GM13977 (cell line): ENCODE data around the gene RCOR1.

Experiments
- DNase-seq: peaks from one replicate; pipeline ENCODE4 v3.0.0; 2012; ENCODE audit warnings: low spot score
- CTCF ChIP-seq: IDR thresholded peaks from 2 replicates; pipeline ENCODE4 v1.5.1; 2012; ENCODE audit warnings: mild to moderate bottlenecking, control low read depth; ENCODE audit not compliant: insufficient read depth; ENCODE audit errors: extremely low read depth, missing control alignments
- in situ Hi-C: fragments of 300-500 bp; cut with MboI; formaldehyde crosslinking; loops from one replicate; pipeline ENCODE4 v1.12.0; 2022; ENCODE audit warnings: low sequenced_read_pairs, low pct_unique_long_range_greater_than_20kb, mixed read lengths, inconsistent platforms; ENCODE audit not compliant: unreplicated experiment

Gene RCOR1

GRCh38 chr14:102588821-102589220 is 3.6 kb upstream of the RCOR1 start:
- in situ Hi-C loops = no loop called here
- DNase-seq = no peak
- no peak for TF ChIP-seq CTCF

GRCh38 chr14:102589761-102590290 is 2.6 kb upstream of the RCOR1 start:
- no peak for DNase-seq
- in situ Hi-C loops = no loop called here
- TF ChIP-seq CTCF = no peak

GRCh38 chr14:102590667-102591099 is 1.8 kb upstream of the RCOR1 start:
- DNase-seq = no peak
- in situ Hi-C loops = no loop called here
- no peak for TF ChIP-seq CTCF

- in situ Hi-C loops = no loop called here
- TF ChIP-seq CTCF = no peak
- DNase-seq = peak; percentile 55
Measured at GRCh38 chr14:102591372-102591943, 991 bp upstream of the RCOR1 start.

- no peak for TF ChIP-seq CTCF
- DNase-seq = no peak
- in situ Hi-C loops = no loop called here
Measured at GRCh38 chr14:102592763-102593060, 263 bp downstream of the RCOR1 start.

- peak; percentile 16 for TF ChIP-seq CTCF
- DNase-seq = peak; percentile 68
Measured at GRCh38 chr14:102593061-102593824, 794 bp downstream of the RCOR1 start.

More at GRCh38 chr14:102593061-102593824, 794 bp downstream of the RCOR1 start:
- in situ Hi-C loops = no loop called here
